Cardiac muscle cell (in vitro differentiated cells and primary cell): Measurements from ENCODE around the gene DNAH8. TPM values are rescaled to one million over a fixed set of nuclear protein-coding genes. Genes with fewer than 3 reads are reported as not detected.

Source experiments
- DNase-seq, 2 donors: peaks; one replicate each; pipeline versions ENCODE4 v3.0.0 to v3.0.0-alpha.2; 2010 to 2017; ENCODE audit warnings: low read depth in 1 of 2, low spot score in 1 of 2
- H3K27ac ChIP-seq: fragments of 200-600 bp; sonication (generic); 2 replicates; pipeline ENCODE4 v1.5.1; 2016
- H3K27me3 ChIP-seq: fragments of 200-600 bp; sonication (generic); 2 replicates; pipeline ENCODE4 v1.6.0; 2016; ENCODE audit warnings: control low read depth
- H3K36me3 ChIP-seq: fragments of 200-600 bp; sonication (generic); 2 replicates; pipeline ENCODE4 v1.5.1; 2016; ENCODE audit warnings: control low read depth
- H3K4me1 ChIP-seq: fragments of 200-600 bp; sonication (generic); 2 replicates; pipeline ENCODE4 v1.8.1; 2017; ENCODE audit warnings: low read depth, mild to moderate bottlenecking, mixed run types
- H3K4me3 ChIP-seq: fragments of 200-600 bp; sonication (generic); 2 replicates; pipeline ENCODE4 v1.5.1; 2016; ENCODE audit warnings: mild to moderate bottlenecking
- H3K9me3 ChIP-seq: fragments of 200-600 bp; sonication (generic); 2 replicates; pipeline ENCODE4 v1.5.1; 2017; ENCODE audit warnings: low read depth, mild to moderate bottlenecking, control low read depth
- polyA plus RNA-seq: library from polyadenylated mRNA; unstranded; fragments of >200 nt; fragmentation: Nextera tagmentation; extraction: Ambion mirVana; gene quantifications from 2 replicates; pipeline ENCODE4 v1.2.1, GENCODE V29; 2016
- total RNA-seq: library from RNA; depleted of rRNA; stranded (reverse); fragments of >200 nt; gene quantifications from 2 replicates; pipeline ENCODE4 v1.2.3, GENCODE V29; 2016
- TF ChIP-seq, protein P1 (sequence below): IDR thresholded peaks from 2 replicates; pipeline ENCODE4 v1.5.1; 2012; ENCODE audit warnings: low read depth, mild to moderate bottlenecking, low read length

The DNAH8 gene
- total and polyA plus RNA-seq, 2 experiments from 2014 or later = not detected

DNA sequence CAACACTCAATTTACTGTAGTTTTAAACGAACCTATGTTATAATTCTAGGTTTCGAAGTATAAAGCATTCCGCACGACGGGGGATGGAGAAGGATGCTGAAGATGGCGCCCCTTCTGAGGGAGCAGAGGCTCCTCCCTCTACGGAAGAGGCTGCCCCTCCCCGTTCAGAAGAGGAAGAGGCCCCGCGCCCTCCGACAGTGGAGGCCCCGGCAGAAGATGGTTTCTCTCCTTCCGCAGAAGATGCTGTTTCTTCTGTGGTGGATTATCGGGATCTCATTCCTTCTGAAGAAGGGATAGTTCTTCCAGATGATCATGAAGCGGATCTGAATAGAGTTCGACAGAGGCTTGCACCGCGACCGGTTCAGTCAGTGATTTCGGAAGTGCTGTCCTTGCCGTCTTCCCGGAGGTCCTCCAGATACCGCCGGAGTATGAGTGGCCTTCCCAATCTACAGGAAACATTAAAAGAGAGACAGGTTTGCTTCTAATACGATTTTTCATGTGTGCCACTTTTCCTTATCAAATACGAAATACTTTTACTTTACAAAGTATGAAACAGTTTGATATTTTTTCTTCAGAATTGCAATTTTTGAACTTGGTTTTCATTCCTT, 7.7 kb downstream of the DNAH8 start:
- Histone ChIP-seq H3K27me3 (no peaks in the 10 kb centered on the region), H3K4me3 (no peak overlapping the region), H3K27ac (no peak overlapping the region), H3K9me3 (no peaks in the 10 kb centered on the region), H3K4me1 (no peaks in the 10 kb centered on the region), H3K36me3 (no peaks in the 10 kb centered on the region)
- DNase-seq = no peak
- TF ChIP-seq, protein P1, sequence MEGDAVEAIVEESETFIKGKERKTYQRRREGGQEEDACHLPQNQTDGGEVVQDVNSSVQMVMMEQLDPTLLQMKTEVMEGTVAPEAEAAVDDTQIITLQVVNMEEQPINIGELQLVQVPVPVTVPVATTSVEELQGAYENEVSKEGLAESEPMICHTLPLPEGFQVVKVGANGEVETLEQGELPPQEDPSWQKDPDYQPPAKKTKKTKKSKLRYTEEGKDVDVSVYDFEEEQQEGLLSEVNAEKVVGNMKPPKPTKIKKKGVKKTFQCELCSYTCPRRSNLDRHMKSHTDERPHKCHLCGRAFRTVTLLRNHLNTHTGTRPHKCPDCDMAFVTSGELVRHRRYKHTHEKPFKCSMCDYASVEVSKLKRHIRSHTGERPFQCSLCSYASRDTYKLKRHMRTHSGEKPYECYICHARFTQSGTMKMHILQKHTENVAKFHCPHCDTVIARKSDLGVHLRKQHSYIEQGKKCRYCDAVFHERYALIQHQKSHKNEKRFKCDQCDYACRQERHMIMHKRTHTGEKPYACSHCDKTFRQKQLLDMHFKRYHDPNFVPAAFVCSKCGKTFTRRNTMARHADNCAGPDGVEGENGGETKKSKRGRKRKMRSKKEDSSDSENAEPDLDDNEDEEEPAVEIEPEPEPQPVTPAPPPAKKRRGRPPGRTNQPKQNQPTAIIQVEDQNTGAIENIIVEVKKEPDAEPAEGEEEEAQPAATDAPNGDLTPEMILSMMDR = no peak

DNA sequence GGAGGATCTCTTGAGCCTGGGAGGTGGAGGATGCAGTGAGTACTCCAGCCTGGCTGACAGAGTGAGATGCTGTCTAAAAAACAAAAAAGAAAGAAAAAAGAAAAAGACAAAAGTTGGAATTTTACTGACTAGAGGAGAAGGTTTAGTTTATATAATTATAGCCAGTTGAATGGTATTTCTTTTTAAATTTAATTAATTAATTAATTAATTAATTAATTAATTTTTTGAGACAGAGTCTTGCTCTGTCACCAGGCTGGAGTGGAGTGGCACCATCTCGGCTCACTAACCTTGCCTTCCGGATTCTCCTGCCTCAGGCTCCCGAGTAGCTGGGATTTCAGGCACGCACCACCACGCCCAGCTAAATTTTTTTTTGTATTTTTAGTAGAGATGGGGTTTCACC, 8.7 kb downstream of the DNAH8 start:
- Histone ChIP-seq H3K27ac (no peak overlapping the region), H3K36me3 (no peaks in the 10 kb centered on the region), H3K4me3 (no peak overlapping the region), H3K4me1 (no peaks in the 10 kb centered on the region), H3K9me3 (no peaks in the 10 kb centered on the region), H3K27me3 (no peaks in the 10 kb centered on the region)
- DNase-seq = no peak
- TF ChIP-seq, protein P1 = no peak

DNA sequence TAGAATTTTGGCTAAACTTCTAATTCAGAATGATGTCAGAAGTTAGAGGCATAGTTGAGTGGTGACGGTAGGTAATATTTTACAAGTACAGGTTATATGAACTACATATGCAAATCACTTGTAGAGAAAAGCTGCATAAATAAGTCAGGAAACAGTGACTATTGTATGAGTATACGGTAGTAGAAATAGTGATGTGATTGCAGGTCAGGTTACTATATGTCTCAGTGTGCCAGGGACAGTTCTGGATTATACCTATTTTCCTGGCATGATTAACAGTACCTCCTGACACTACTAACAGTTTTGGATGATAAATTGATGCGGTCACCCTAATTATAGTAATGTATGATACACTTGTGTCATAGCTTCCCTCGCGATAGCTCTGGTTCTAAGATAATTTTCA, 9.2 kb downstream of the DNAH8 start:
- Histone ChIP-seq H3K36me3 (no peaks in the 10 kb centered on the region), H3K27me3 (no peaks in the 10 kb centered on the region), H3K4me3 (no peak overlapping the region), H3K27ac (no peak overlapping the region), H3K9me3 (no peaks in the 10 kb centered on the region), H3K4me1 (no peaks in the 10 kb centered on the region)
- DNase-seq = no peak
- TF ChIP-seq, protein P1 = no peak

DNA sequence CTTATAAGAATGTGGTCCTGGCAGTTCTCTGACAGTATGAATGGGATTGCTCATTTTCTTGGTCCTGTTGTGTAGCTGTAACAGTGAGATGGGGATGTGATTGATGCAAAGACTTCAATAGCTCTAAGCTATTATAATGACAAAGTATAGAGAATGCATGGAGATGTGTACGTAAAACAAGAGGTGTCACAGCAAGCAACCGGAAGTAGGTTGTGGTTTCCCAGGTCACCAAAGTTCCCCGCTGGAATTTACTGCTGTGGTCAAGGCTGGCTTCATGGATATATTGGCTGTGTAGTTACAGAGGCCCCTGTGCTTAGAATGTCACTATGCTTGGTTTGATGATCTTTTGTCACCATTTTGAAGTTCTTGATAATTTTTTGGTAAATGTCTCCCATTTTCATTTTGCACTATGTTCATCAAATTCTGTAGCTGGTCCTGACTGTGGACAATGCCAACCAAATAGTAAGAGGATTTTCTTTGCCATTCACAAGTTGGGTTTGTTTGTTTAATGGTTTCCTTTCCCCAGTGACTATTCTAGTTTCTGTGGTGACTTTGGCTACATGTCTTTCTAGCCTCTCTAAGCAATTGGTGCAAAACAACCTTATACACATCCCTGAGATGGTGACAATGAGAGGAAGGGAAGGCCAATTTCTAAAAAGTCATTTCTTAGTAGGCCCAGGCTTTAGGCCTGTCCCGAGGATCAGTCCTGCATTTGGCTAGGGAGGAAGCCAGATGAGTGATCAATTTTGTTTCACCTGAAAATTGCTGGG, 10.5 kb downstream of the DNAH8 start:
- DNase-seq = no peak
- no peaks in the 10 kb centered on the region for H3K4me1 ChIP-seq
- no peaks in the 10 kb centered on the region for H3K9me3 ChIP-seq
- H3K36me3 ChIP-seq = no peaks in the 10 kb centered on the region
- TF ChIP-seq, protein P1 = no peak
- H3K4me3 ChIP-seq = no peak overlapping the region
- no peak overlapping the region for H3K27ac ChIP-seq
- H3K27me3 ChIP-seq = no peaks in the 10 kb centered on the region

DNA sequence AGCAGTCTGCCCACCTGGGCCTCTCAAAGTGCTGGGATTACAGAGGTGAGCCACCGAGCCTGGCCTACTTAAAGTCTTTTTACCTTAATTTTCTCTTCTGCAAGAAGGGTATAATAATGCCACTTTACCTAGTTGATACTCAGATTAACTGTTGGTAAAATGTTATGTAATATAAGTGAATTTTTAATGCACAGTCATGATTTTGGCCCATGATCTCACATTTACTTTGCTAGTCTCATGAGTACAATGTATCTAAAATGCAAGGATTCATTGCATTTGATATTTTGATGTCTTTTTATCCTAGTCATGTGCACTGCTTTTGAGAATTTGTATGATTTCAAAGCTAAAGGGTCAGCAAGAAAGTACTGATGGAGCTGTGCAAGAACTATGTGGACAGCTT, 13.1 kb downstream of the DNAH8 start:
- H3K4me1 ChIP-seq = no peaks in the 10 kb centered on the region
- TF ChIP-seq, protein P1 = no peak
- no peaks in the 10 kb centered on the region for H3K9me3 ChIP-seq
- H3K27ac ChIP-seq = no peak overlapping the region
- no peaks in the 10 kb centered on the region for H3K27me3 ChIP-seq
- no peaks in the 10 kb centered on the region for H3K36me3 ChIP-seq
- no peak overlapping the region for H3K4me3 ChIP-seq
- no peak for DNase-seq
